Testis (tissue), 3 donors: ENCODE data around the gene NUMB. TPM values are rescaled to one million over a fixed set of nuclear protein-coding genes. Genes with fewer than 3 reads are reported as not detected.

Experiments
- DNase-seq: peaks from one replicate; pipeline ENCODE4 v3.0.0-alpha.2; 2019
- H3K27ac ChIP-seq, 2 donors: fragments of 200-600 bp; sonication (generic); one replicate each; pipeline ENCODE4 v1.5.1; 2019
- H3K27me3 ChIP-seq: fragments of 200-600 bp; sonication (generic); one replicate; pipeline ENCODE4 v1.5.1; 2019
- H3K36me3 ChIP-seq: fragments of 200-600 bp; sonication (generic); one replicate; pipeline ENCODE4 v1.5.1; 2017; ENCODE audit warnings: low read depth; ENCODE audit errors: missing control alignments
- H3K4me1 ChIP-seq: fragments of 200-600 bp; sonication (generic); one replicate; pipeline ENCODE4 v1.5.1; 2019
- H3K4me3 ChIP-seq, 2 donors: fragments of 200-600 bp; sonication (generic); one replicate each; pipeline ENCODE4 v1.5.1; 2017 to 2019
- H3K9me3 ChIP-seq: fragments of 200-600 bp; sonication (generic); one replicate; pipeline ENCODE4 v1.5.1; 2017
- POLR2A ChIP-seq: fragments of 450-650 bp; IDR thresholded peaks from one replicate; pipeline ENCODE4 v1.6.1; 2017; ENCODE audit warnings: antibody characterized with exemption, mild to moderate bottlenecking, moderate library complexity
- whole genome bisulfite sequencing, 2 donors: methylation state at CpG; one replicate each; pipeline ENCODE4 v1.1.5; 2018; 5-methylcytosine and 5-hydroxymethylcytosine counted together
- intact Hi-C: fragments of 100-400 bp; cut with DNase I; formaldehyde crosslinking; loops from one replicate; pipeline ENCODE4 v1.15.1; 2023; ENCODE audit warnings: low total_unique reads
- polyA plus RNA-seq: library from polyadenylated mRNA; stranded (reverse); fragments of 350-450 nt; fragmentation: Illumina TruSeq; extraction: RNeasy Lipid Tissue Mini Kit (QIAGEN cat#74804); gene quantifications from one replicate; pipeline ENCODE4 v1.2.3, GENCODE V29; 2014; ENCODE audit warnings: low read depth, low replicate concordance; ENCODE audit not compliant: insufficient read depth
- total RNA-seq, 2 donors: library from RNA; depleted of rRNA; stranded (reverse); fragments of >200 nt; gene quantifications; one replicate each; pipeline ENCODE4 v1.2.3, GENCODE V29; 2016
- TF ChIP-seq, protein P1 (sequence below), 3 experiments: fragments of 450-650 bp in 2 of 3; fragments of 200-600 bp in 1 of 3; sonication (generic) in 1 of 3; IDR thresholded peaks; one replicate each; pipeline ENCODE4 v1.5.1; 2016 to 2019; ENCODE audit warnings: antibody characterized with exemption in 3 of 3, mild to moderate bottlenecking in 2 of 3, moderate library complexity in 1 of 3

The NUMB gene
- total and polyA plus RNA-seq, 3 donors from 2014 or later = 60.3 to 78.7 (median 69.7) TPM

DNA sequence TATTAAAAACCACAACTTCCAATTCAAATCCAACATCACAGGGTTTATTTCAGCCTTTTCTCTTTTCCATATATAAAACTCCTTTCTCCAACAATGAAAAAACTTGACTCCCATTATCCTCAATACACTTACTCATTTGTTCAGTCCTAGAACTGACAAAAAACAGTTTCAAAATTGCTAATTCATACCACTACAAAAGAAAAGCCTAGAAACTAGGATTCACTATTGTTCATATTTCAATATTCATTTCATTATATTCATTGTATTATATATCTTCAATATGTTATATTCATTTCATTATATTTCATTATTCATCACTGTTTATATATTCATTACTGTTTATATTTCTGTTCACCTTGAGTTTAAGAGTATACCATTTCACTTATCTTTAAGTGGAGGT lies 85.8 kb downstream of the NUMB start:
- H3K27me3 ChIP-seq = no peaks in the 10 kb centered on the region
- H3K4me3 ChIP-seq = no peak overlapping the region
- no peaks in the 10 kb centered on the region for H3K4me1 ChIP-seq
- H3K27ac ChIP-seq = no peak overlapping the region
- TF ChIP-seq, protein P1, sequence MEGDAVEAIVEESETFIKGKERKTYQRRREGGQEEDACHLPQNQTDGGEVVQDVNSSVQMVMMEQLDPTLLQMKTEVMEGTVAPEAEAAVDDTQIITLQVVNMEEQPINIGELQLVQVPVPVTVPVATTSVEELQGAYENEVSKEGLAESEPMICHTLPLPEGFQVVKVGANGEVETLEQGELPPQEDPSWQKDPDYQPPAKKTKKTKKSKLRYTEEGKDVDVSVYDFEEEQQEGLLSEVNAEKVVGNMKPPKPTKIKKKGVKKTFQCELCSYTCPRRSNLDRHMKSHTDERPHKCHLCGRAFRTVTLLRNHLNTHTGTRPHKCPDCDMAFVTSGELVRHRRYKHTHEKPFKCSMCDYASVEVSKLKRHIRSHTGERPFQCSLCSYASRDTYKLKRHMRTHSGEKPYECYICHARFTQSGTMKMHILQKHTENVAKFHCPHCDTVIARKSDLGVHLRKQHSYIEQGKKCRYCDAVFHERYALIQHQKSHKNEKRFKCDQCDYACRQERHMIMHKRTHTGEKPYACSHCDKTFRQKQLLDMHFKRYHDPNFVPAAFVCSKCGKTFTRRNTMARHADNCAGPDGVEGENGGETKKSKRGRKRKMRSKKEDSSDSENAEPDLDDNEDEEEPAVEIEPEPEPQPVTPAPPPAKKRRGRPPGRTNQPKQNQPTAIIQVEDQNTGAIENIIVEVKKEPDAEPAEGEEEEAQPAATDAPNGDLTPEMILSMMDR (IDR thresholded peaks at IDR 0.05) = no peak
- no peak for TF ChIP-seq POLR2A
- DNase-seq = no peak
- H3K9me3 ChIP-seq = no peaks in the 10 kb centered on the region
- H3K36me3 ChIP-seq = no peaks in the 10 kb centered on the region
- intact Hi-C loops = no loop called here

DNA sequence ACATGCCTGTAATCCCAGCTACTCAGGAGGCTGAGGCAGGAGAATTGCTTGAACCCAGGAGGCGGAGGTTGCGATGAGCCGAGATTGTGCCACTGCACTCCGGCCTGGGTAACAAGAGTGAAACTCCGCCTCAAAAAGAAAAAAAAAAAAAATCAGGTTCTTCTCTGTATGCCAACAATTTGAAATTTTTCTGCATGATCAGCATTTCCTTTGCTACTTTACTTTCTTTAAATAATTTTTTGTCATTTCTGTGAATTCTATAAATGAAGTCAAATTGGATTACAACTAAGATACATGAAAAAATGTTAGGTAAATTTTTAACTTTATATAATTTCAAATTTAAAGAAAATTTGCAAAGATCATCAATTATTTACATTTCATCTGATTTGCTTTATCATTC lies 87.8 kb downstream of the NUMB start:
- Histone ChIP-seq H3K4me3 (no peak overlapping the region), H3K4me1 (no peaks in the 10 kb centered on the region), H3K36me3 (no peaks in the 10 kb centered on the region), H3K9me3 (no peaks in the 10 kb centered on the region), H3K27me3 (no peaks in the 10 kb centered on the region), H3K27ac (no peak overlapping the region)
- 96 to 98% methylated on average over 5 of the region's 5 CpGs for WGBS, 2 donors
- intact Hi-C loops = no loop called here
- DNase-seq = no peak
- TF ChIP-seq POLR2A = no peak
- TF ChIP-seq, protein P1 (IDR thresholded peaks at IDR 0.05) = no peak

DNA sequence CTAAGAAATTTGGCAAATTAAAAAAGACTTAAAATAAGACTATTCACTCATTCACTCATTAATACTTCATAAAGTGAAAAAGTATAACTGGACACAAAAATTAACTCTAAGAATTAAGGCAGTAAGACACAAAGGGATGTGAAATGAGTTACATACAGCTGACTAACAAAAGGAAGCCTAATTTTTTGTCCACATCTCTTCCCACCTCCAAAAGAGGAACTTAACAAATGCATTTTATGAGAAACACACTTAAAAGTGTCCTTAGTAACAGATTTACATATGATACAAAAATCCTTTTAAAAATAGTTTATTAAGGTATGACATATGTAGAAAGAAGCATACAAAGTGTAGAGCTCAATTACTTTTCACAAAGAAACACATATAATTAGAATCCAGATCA lies 88.9 kb downstream of the NUMB start:
- Histone ChIP-seq H3K27ac (no peak overlapping the region), H3K4me3 (no peak overlapping the region), H3K36me3 (no peaks in the 10 kb centered on the region), H3K4me1 (no peaks in the 10 kb centered on the region), H3K27me3 (no peaks in the 10 kb centered on the region), H3K9me3 (no peaks in the 10 kb centered on the region)
- intact Hi-C loops = no loop called here
- TF ChIP-seq, protein P1 (IDR thresholded peaks at IDR 0.05) = no peak
- TF ChIP-seq POLR2A = no peak
- no peak for DNase-seq

DNA sequence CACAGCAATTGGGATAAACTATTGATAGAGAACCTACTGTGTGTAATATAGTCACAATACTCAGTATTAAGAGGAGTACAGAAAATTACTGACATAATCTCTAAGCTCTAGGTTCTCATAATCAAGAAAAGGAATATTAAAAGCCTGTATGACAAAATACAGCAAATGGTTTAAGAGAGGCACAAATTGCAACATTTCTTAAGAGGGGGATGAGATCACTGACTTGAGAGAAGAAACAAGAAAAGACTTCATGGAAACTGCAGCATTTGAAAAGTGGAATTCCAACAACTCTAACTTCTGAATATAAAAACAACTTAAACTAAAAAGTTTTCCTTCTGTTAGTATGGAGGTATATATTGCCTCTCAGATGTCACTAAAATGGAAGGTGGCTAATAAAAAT lies 89.7 kb downstream of the NUMB start:
- intact Hi-C loops = no loop called here
- no peaks in the 10 kb centered on the region for H3K9me3 ChIP-seq
- DNase-seq = no peak
- no peak for TF ChIP-seq POLR2A
- TF ChIP-seq, protein P1 (IDR thresholded peaks at IDR 0.05) = no peak
- no peaks in the 10 kb centered on the region for H3K4me1 ChIP-seq
- no peaks in the 10 kb centered on the region for H3K36me3 ChIP-seq
- H3K27me3 ChIP-seq = no peaks in the 10 kb centered on the region
- no peak overlapping the region for H3K27ac ChIP-seq
- no peak overlapping the region for H3K4me3 ChIP-seq

DNA sequence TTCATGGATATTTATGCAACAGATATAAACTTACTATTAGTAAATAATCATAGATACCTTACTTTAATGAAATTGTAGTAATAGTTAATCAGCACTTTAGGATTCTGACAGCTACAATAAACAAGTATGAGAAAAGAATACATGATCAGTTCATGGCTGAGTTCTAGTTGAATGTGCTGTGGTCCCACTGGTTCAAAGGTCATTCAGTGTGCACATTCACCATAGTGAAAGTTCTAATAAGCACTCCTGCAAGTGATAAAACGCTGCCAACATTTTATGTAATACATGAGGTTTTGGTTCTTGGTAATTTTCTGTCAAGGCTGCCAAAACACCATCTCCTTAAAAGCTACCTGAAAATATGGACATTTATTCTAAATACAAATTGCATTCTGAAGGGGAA lies 92.6 kb downstream of the NUMB start:
- intact Hi-C loops = no loop called here
- H3K27me3 ChIP-seq = no peaks in the 10 kb centered on the region
- no peaks in the 10 kb centered on the region for H3K4me1 ChIP-seq
- no peak for TF ChIP-seq POLR2A
- TF ChIP-seq, protein P1 (IDR thresholded peaks at IDR 0.05) = no peak
- no peak for DNase-seq
- 56 to 73% methylated on average over 1 of the region's 1 CpG for WGBS, 2 donors
- H3K4me3 ChIP-seq = no peak overlapping the region
- H3K27ac ChIP-seq = no peak overlapping the region
- H3K9me3 ChIP-seq = no peaks in the 10 kb centered on the region
- no peaks in the 10 kb centered on the region for H3K36me3 ChIP-seq
